BLaER1 (cell line): ENCODE data around the gene SLC19A3.
"Not testable (repeated sequence)": the region's sequence is repeated elsewhere in the genome, so short reads cannot be mapped to it uniquely, and the experiment has no call there.

ENCODE experiments used
- H3K27ac ChIP-seq: shearing (Covaris generic); formaldehyde crosslinking; 2 replicates; pipeline ENCODE4 v1.8.1; 2022
- H3K27me3 ChIP-seq: shearing (Covaris generic); formaldehyde crosslinking; 2 replicates; pipeline ENCODE4 v1.8.1; 2022
- H3K36me3 ChIP-seq: shearing (Covaris generic); formaldehyde crosslinking; 2 replicates; pipeline ENCODE4 v1.8.1; 2022
- H3K4me1 ChIP-seq: shearing (Covaris generic); formaldehyde crosslinking; 2 replicates; pipeline ENCODE4 v1.8.1; 2022
- H3K4me2 ChIP-seq: shearing (Covaris generic); formaldehyde crosslinking; 2 replicates; pipeline ENCODE4 v1.8.1; 2022
- H3K4me3 ChIP-seq: shearing (Covaris generic); formaldehyde crosslinking; 2 replicates; pipeline ENCODE4 v1.8.1; 2022
- H3K9ac ChIP-seq: shearing (Covaris generic); formaldehyde crosslinking; 2 replicates; pipeline ENCODE4 v1.8.1; 2022
- H3K9me3 ChIP-seq: shearing (Covaris generic); formaldehyde crosslinking; 2 replicates; pipeline ENCODE4 v1.8.1; 2022
- H4K20me1 ChIP-seq: shearing (Covaris generic); formaldehyde crosslinking; 2 replicates; pipeline ENCODE4 v1.8.1; 2022
- Cebpa-rat ChIP-seq: shearing (Covaris generic); IDR thresholded peaks from 2 replicates; pipeline ENCODE4 v1.8.1; 2022

SLC19A3 gene

DNA sequence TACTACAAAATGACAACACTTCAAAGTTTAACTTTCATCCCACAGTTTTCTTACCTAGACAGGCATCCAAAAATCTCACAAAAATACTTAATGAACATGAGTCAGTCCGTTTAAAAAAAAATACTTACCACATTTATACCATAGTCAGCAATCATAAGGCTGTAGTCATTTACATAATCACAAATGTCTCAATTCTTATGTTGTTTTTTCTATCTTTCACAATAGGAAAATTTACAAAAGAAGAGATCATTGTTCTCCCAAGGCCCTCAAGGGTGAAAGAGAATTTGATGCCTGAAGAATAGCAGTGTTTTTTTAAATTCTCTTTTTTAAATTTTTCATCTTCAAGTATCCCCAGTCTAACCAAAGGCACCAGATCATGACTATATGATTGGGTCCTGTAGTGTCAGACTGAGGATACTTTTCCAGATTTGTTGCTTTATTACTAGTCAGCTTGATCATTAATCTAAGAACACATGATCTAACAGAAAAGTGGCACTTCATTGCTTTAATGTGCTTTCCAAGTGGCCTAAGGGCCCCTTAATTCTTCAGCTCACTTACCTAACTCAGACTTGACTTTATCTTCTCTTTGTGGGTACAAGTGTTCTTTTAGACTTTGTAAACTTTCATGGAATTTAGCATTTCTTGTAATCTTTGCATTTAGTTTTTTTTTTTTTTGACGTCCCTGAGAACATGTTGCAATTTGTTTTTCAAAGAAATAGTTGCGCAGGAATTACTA, 46.5 kb downstream of the SLC19A3 start:
- Histone ChIP-seq H3K4me2 (no peak overlapping the region), H3K27ac (no peak overlapping the region), H3K9ac (no peak overlapping the region), H3K27me3 (no peaks in the 10 kb centered on the region), H4K20me1 (no peaks in the 10 kb centered on the region), H3K36me3 (no peaks in the 10 kb centered on the region), H3K4me1 (peaks cover 4% of the 10 kb centered on the region; the same call in 1 of the 2 replicates), H3K9me3 (no peaks in the 10 kb centered on the region; the same call in 1 of the 2 replicates), H3K4me3 (no peak overlapping the region)
- TF ChIP-seq Cebpa-rat = no peak

DNA sequence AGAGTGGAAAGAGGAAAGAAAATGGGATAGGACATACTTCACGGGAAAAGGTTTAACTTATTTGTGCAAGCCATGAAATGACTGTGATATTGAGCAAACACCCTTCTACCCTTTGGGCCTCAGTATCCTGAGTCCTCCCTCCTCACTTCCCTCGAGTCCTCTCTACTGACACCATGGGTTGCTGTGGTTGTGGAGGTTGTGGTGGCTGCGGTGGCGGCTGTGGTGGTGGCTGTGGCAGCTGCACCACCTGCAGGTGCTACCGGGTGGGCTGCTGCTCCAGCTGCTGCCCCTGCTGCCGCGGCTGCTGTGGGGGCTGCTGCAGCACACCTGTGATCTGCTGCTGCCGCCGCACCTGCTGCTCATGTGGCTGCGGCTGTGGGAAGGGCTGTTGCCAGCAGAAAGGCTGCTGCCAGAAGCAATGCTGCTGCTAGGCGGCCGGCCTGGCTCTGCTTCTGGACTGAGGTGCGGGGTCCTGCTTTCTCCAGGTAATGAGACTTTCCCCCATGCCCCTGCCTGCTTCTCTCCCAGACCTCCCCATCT, 51.1 kb downstream of the SLC19A3 start, which contains the start of gene SCYGR5:
Gene SCYGR5, plus strand, starts transcription at position 174 of the 540 bp plus-strand sequence. Its CDS starts 0 bp downstream, at position 174.
- H3K9ac ChIP-seq, H3K4me2 ChIP-seq, H3K4me3 ChIP-seq, H3K9me3 ChIP-seq, H4K20me1 ChIP-seq, H3K27me3 ChIP-seq, H3K4me1 ChIP-seq, H3K27ac ChIP-seq, H3K36me3 ChIP-seq: not testable (repeated sequence)

DNA sequence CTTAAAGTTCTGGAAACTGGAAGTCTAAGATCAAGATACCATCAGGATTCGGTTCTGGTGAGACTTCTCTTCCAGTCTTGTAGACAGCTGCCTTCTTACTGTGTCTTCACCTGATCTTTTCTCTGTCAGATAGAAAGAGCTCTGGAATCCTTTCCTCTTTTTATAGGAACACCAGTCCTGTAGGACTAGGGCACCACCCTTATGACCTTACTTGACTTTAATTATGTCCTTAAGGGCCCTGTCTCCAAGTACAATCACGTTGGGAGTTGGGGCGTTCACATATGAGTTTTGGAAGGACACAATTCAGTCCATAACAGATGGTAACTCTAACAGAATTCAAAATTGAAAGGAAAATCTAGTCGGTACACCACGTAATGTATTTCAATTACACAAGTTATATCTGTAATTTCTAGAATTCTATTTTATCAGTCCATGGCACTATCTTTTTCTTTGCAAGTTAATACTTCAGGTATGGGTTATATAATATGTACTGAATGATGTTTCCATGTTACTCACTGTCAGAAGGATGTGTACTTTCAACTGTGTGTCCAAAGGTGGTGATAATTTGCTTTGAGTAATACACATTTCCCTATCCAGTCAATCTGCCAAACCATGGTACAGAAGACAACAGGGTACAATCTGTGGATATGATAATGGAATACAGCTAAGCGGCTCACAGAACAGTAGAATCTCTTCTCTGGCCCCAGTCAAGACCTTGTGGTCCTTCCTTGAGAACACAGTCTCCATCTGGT, 52.5 kb downstream of the SLC19A3 start:
- H3K36me3 ChIP-seq = no peaks in the 10 kb centered on the region
- H3K27ac ChIP-seq = no peak overlapping the region
- no peaks in the 10 kb centered on the region for H3K4me1 ChIP-seq
- no peak overlapping the region for H3K9ac ChIP-seq
- no peak overlapping the region for H3K4me2 ChIP-seq
- no peak overlapping the region for H3K4me3 ChIP-seq
- TF ChIP-seq Cebpa-rat = no peak
- H3K9me3 ChIP-seq = no peaks in the 10 kb centered on the region
- H3K27me3 ChIP-seq = no peaks in the 10 kb centered on the region
- H4K20me1 ChIP-seq = no peaks in the 10 kb centered on the region

DNA sequence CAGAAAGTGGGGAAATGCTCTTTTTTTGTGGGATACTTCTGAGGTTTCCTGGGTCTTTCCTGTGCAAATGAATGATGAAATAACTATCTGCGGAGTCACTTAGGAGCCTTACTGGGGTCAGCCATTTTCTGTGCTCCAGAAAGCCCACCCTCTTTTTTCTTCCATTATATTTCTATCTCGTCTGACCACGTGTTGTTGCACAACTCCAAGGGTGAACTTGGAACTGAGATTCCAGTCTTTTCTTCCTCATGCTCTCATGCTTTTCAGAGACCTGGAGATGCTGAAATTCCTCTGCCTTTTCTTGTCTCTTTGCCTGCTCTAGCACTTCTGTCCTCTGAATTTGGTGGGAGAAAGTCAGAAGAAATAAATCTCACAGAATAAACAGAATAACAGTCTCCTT, 56.0 kb downstream of the SLC19A3 start:
- Histone ChIP-seq H3K4me2 (no peak overlapping the region), H4K20me1 (no peaks in the 10 kb centered on the region), H3K27me3 (no peaks in the 10 kb centered on the region), H3K4me3 (no peak overlapping the region), H3K9ac (no peak overlapping the region), H3K4me1 (no peaks in the 10 kb centered on the region), H3K36me3 (no peaks in the 10 kb centered on the region), H3K27ac (no peak overlapping the region), H3K9me3 (no peaks in the 10 kb centered on the region)
- no peak for TF ChIP-seq Cebpa-rat

DNA sequence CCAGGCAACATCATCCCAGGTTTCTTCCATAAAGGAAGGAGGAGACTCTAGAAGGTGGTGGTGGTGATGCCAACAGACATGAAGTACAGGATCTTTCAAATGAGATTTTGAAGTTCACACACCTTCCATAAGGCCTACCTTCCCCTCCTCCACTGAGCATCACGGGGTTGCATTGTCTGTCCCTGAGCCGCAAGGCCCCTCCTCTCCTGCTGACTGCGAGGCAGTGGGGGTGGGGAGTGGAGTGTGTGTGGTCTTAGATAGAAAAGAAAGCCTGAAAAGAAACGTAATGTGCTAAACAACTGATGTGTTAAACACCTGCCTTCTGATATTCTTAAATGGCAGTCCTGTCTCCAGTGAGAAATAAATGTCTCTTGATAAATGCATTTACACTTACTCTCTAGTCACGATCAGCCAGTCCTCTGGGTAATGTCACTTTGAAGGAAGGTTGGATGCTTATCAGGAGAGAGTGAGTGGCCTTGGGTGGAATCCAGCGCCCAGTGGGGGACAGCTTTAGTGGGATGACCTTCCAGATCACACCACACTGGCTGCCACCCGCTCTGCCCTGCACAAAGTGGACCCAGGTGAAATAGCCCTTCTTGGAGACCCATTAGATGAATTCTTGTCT, 56.7 kb downstream of the SLC19A3 start:
- Histone ChIP-seq H3K4me3 (no peak overlapping the region), H3K9ac (no peak overlapping the region), H4K20me1 (no peaks in the 10 kb centered on the region), H3K9me3 (no peaks in the 10 kb centered on the region), H3K4me2 (no peak overlapping the region), H3K36me3 (no peaks in the 10 kb centered on the region), H3K27ac (no peak overlapping the region), H3K4me1 (no peaks in the 10 kb centered on the region), H3K27me3 (no peaks in the 10 kb centered on the region)
- TF ChIP-seq Cebpa-rat = no peak

DNA sequence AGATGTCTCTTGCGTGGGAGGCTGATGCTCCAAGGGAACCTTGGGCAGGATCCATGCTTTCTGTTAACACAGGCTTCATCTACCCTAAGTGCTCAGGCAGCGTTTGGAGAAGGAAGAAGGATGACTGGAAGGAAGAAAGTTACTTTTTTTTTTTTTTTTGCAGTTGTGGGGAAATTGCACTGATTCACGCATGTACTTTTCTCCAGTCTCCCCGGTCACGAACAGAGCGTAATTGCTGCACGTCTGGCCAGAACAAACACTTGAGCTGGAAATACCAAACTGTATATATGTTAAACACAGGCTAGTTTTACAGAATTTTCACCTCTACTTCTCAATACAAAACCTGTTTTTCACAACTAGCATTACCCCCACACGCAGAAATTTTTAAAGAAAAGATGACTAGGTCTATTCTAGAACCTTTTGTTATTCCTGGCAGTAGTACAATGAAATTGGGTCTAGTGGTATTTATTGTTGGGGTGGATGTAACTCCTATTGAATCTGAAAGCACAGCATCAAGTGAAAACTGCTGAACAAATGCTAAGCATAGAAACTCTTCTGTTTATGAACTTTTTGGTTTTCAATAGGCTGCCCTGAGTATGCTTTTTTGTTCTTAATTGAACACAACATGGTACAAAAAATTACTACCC, 60.5 kb downstream of the SLC19A3 start:
- no peak overlapping the region for H3K27ac ChIP-seq
- H3K36me3 ChIP-seq = no peaks in the 10 kb centered on the region
- H3K9me3 ChIP-seq = no peaks in the 10 kb centered on the region
- TF ChIP-seq Cebpa-rat = no peak
- H3K4me2 ChIP-seq = no peak overlapping the region
- H3K4me3 ChIP-seq = no peak overlapping the region
- no peaks in the 10 kb centered on the region for H3K27me3 ChIP-seq
- H3K9ac ChIP-seq = no peak overlapping the region
- H4K20me1 ChIP-seq = no peaks in the 10 kb centered on the region
- H3K4me1 ChIP-seq = no peaks in the 10 kb centered on the region

DNA sequence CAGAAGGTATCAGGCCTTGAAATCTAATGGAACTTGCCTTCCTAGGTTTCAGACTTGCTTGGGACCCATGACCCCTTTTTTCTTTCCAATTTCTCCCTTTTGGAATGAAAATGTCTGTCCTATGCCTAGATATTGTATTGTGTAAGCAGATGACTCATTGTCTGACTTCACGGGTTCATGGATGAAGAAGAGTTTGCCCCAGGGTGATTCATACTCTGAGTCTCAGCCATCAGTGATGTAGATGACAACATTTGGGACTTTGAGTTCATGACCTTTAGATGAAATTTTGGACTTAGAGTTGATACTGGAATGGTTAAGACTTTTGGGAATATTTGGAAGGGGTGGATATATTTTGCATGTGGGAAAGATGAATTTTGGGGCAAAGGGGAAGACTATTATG, 62.4 kb downstream of the SLC19A3 start:
- Histone ChIP-seq H3K4me3 (no peak overlapping the region), H3K27ac (no peak overlapping the region), H3K27me3 (no peaks in the 10 kb centered on the region), H3K4me2 (no peak overlapping the region), H3K9ac (no peak overlapping the region), H3K36me3 (no peaks in the 10 kb centered on the region), H3K9me3 (no peaks in the 10 kb centered on the region), H4K20me1 (no peaks in the 10 kb centered on the region), H3K4me1 (no peaks in the 10 kb centered on the region)
- TF ChIP-seq Cebpa-rat = no peak

DNA sequence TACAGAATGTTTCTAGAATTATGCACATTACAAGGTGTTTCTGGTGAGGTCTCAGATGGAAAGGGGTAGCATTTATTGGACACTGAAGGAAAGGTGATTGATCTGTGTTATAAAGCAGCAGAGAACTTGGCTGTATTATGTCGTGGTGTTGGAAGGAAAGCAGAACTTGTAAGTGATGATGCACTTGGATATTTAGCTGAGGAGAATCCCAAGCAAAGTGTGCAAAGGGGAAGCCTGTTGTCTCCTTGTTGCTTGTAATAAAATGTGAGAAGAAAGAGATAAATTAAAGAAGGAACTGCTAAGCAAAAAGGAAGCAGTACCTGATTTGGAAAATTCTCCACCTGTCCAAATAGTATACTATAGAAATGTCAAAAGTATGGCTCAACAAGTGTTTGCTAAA, 63.4 kb downstream of the SLC19A3 start:
- no peaks in the 10 kb centered on the region for H4K20me1 ChIP-seq
- no peak for TF ChIP-seq Cebpa-rat
- H3K4me1 ChIP-seq = no peaks in the 10 kb centered on the region

DNA sequence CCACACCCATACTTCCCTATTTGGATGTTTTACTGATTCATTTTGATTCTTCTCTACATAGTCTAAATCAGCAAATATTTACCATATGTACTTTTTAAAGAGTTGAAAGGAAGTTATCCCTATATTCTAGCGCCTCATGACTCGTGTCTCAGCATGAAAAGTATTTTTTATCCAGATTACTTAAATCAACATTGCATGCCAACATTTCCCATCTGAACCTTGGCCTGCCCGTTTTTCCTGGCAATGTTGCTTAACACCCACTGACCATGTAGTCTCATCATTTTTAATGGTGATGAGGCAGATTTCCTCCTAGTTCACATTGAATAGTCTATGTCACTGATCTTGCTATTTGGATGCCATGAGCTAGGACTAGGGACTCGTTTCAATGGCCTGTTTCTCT, 64.4 kb downstream of the SLC19A3 start:
- no peak for TF ChIP-seq Cebpa-rat
- no peaks in the 10 kb centered on the region for H4K20me1 ChIP-seq
- H3K27ac ChIP-seq = no peak overlapping the region
- no peak overlapping the region for H3K4me3 ChIP-seq
- H3K4me2 ChIP-seq = no peak overlapping the region
- H3K27me3 ChIP-seq = no peaks in the 10 kb centered on the region
- H3K36me3 ChIP-seq = no peaks in the 10 kb centered on the region
- no peaks in the 10 kb centered on the region for H3K4me1 ChIP-seq
- H3K9ac ChIP-seq = no peak overlapping the region
- no peaks in the 10 kb centered on the region for H3K9me3 ChIP-seq

More for the DNA sequence above, 63.4 kb downstream of the SLC19A3 start:
- no peak overlapping the region for H3K4me2 ChIP-seq
- H3K9me3 ChIP-seq = no peaks in the 10 kb centered on the region
- no peaks in the 10 kb centered on the region for H3K27me3 ChIP-seq
- no peak overlapping the region for H3K27ac ChIP-seq
- no peaks in the 10 kb centered on the region for H3K36me3 ChIP-seq
- no peak overlapping the region for H3K9ac ChIP-seq
- H3K4me3 ChIP-seq = no peak overlapping the region
